ENCODE results near the gene ESPN.
A peak's percentile ranks its signal among the peaks of the same experiment; 100 is the strongest.
"Not testable (repeated sequence)": the region's sequence is repeated elsewhere in the genome, so short reads cannot be mapped to it uniquely, and the experiment has no call there.

Gene ESPN

GRCh38 chr1:6448749-6449631, 24.4 kb downstream of the ESPN start:
- no peak for DNase-seq

GRCh38 chr1:6450005-6450450, 25.5 kb downstream of the ESPN start:
- no peak for DNase-seq

GRCh38 chr1:6450486-6450885, 25.9 kb downstream of the ESPN start:
- not testable (repeated sequence) for DNase-seq

DNA sequence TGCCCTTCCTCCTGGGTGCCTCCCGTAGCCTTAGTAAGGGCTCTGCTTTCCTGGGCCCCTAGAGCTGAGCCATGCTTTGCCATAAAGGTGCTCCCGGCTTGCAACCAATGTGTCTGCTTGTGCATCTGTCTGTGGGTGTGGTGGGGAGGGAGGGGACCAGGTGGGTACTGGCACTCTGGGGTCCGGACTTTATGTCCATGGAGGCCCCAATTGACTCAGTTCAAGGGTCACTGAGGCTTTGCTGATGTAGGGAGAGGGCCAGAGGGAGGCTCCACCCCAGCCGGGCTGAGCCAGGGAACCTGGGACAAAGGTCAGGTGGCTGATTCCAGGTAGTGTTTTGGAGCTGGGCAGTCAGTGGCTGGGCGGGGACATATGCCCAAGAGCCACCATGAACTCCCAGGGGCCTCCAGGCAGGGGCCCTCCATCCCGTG, 26.4 kb downstream of the ESPN start:
- no peak for DNase-seq

DNA sequence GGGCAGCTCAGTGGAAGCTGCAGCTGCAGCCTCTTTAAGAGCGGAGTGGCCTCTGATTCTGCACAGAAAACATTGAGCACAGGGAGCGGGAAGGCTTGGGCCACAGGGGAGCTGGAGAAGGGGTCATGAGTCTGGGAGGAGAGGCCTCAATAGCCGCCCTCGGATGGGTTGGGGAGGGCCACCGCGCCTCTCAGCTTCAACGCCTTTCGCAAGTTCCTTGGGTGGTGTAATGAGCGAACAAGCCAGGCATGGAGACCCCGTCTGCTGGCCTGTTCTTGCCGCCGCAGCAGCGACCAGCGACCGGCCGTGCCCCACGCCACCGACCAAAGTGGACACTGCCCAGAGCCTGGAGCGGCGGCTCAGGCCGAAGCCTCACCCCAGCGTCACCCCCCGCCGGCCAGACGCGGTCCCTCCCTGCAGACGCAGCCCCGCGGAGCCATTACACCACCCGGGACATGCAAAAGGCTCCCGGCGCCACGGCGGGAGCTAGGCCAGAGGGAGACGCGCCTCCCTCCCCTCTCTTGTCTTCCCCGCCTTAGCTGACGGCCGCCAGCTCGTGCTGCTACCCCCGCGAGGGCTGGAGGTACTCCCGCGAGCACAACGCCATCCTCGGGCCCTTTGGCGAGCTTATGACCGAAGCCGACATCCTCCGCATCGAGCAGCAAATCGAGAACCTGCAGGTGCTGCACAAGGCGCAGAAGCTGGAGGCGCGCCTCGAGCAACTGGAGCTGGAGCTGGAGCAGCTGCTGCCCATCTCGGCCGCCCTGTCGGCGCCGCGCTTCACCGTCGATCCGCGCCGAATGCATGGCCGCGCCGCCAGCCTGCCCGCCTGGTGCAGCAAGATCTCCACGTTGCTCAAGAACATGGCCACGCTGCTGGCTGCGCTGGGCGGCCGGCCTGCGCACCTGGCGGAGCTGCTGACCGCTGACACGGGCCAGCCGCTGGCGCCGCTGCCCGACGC, 29.6 kb downstream of the ESPN start:
- not testable (repeated sequence) for DNase-seq

- peak in 1 of 2 experiments; percentile 34 for DNase-seq
Observed at GRCh38 chr1:6454856-6455751, 30.5 kb downstream of the ESPN start.

GRCh38 chr1:6455752-6456520, 31.4 kb downstream of the ESPN start:
- DNase-seq = not testable (repeated sequence)

GRCh38 chr1:6456800-6457466, 32.4 kb downstream of the ESPN start:
- DNase-seq = no peak

DNA sequence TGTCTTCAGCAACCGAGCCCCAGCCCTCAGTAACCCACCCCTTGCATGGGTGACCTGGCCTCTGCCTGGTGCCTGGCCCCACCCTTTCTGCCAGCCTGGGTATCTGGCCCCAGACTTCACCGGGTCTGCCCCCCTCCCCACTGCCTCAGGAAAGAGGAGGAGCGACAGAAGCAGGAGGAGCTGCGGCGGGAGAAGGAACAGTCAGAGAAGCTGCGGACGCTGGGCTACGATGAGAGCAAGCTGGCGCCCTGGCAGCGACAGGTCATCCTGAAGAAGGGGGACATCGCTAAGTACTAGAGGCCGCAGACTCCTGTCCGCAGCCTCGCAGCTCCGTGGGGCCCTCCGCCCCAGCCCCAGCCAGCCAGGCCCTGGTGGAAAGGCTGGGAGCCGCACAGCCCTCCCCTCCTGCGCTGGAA, 35.3 kb downstream of the ESPN start:
- peak in 1 of 2 experiments; percentile 55 for DNase-seq

DNA sequence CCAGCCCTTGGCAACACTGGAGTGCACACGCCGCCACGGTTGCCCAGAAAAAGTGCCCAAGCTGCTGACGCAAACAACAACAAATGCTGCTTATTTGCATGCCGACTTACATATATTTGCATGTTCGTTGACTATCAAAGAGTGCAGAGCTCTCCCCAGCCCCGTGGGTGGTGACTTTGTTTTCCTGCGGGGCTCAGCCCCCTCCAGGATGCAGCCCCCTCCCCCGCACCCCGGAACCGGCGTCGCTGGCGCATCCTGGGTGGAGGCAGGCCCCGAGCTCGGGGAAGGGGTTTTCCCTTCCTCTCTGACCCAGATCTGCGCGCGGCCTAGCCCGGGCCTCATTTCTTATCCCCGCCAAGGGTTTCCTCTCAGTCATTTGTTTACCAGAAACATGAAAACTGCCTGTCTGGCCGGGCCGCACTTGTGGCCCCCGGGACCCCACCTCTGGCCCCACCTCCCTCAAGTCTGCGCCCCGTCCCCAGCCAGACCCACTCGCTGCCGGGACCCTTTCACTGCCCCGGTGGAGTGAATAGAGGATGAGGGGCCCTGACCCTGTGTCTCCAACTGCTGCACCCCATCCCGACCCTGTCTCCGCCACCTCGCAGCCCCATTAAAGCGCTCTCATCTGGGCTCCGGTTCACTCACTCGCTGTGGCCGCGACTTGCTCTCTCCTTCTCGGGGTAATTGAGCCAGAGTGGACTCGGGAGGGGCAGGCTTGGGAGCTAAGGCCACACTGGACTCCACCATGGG, 35.9 kb downstream of the ESPN start:
- DNase-seq = peak; percentile 83 to 96

DNA sequence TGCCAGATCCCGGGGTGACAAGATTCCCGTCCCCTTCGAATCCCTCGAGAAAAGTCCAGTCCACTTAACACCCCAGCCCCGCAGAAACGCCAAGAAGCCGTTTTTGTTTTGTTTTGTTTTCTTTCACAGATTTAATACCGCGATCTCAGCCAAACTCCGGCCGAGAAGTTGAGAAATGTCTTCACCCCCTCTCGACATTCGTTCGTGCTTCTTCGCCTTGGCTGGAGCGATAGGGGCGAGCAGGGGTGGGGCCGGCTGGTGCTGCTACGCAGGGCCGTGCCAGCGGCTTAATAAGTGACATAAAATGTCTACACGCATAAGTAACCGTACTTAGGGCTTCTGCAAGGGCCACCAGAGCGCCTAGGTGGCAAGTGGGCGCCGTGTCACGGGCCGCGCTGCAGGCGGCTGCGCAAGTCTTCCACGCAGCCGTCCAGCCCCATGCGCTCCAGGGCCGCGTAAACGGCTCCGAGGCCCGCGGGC, 36.5 kb downstream of the ESPN start:
- no peak for DNase-seq

DNA sequence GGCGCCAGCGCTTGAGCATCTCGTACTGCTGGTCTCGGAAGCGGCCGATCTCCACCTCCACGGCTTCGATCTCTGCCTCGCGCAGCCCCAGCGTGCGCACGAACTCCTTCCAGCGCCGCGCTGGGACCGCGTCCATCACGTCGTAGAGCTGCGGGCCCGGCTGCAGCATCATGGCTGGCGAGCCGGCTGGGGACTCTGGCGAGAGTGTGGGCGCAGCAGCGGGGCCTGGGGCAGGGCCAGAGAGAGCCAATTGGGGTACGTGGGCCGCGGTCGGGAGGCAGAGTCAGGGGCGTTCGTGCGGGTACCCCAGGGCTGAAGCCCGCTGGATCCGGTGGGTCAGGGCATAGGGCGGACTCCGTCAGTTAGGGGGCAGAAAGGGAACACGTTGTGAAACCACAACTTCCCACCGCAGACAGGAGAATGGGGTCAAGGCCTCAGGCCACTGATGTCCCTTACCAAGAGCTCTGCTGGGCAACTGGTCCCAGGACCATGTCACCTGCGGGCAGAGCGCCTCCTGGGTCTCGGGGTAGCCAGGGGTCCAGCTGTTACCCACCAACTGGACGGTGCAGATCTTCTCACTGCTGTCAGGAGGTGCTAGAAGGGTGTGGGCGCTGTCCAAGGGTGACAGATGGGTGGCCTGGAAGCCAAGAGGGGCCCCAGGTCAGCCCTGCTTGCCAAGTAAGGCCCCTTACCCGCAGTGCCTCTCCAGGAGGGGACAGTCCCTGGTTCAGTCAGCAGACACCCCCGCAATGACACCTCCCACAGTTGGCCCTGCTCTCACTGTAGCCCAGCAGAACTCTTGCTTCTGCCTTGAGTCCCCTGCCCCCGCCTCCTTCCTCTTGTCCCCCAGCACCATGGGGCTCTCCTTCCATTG, 37.2 kb downstream of the ESPN start:
- peak in 1 of 2 experiments; percentile 50 for DNase-seq

DNA sequence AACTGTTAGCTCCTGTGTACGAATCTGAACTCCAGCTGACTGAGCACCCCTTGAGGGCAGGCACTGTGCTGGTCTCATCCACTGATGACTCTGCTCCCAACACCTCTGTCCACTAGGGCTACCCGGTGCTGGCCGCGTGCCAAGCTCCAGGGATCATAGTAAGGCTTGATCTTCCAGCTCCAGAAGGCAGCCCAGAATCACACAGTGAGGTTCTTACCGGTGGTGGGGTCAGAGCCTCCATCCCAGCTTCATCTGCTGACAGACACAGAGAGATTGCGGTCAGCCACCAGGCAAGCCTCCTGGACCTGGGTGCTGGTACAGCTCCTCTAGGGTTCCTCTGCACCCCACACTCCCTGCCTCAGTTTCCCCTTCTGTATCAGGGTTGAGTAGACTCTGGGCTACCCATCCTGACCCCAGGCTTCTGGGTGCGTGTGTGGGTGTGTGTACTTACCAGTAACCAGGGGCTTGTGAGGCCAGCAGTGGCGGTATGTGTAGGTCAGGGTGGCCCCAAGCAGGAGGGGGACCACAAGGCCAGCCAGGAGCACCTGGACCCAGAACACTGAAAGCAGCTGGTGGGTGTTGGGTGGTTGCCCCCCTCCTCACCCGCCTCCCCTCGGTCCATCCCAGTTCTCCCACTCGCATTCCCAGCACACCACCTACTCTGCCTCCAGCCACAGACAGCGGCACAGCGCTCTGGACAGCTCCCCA, 38.0 kb downstream of the ESPN start:
- DNase-seq = no peak

- DNase-seq = no peak
Observed at GRCh38 chr1:6463120-6463412, 38.5 kb downstream of the ESPN start.

GRCh38 chr1:6464514-6464836, 39.9 kb downstream of the ESPN start:
- peak; percentile 39 to 45 for DNase-seq

DNA sequence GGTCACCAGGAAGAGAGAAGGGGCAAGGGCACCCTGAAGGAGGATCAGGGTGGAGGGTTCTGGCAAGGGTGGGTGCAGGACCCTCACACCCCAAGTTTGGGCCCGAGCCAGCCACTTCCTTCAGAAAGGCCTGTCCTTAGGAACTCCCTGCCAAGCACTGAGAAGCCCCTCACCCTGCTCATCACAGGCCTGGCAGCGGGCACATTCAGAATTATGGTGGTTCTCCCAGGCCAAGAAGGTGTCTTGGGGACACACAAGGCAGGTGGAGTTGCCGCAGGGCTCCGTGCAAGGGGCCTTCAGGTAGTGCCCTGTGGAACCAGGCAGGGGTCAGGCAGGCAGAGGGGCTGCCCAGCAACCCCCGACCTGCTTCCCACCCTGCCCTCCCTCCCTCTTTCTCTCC, 40.3 kb downstream of the ESPN start:
- DNase-seq = no peak

- DNase-seq = peak; percentile 54
Observed at GRCh38 chr1:6465461-6466005, 41.0 kb downstream of the ESPN start.

DNA sequence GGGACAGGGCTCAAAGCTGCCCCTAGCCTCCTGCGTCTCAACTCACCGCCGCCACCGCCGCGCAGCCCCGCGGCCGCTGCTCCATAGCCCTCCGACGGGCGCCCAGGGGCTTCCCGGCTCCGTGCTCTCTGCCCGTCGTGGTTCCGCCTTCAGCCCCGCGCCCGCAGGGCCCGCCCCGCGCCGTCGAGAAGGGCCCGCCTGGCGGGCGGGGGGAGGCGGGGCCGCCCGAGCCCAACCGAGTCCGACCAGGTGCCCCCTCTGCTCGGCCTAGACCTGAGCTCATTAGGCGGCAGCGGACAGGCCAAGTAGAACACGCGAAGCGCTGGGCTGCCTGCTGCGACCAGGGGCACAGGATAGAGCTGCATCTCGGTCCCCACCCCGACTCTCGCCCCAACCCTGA, 41.4 kb downstream of the ESPN start, which contains the start of gene TNFRSF25:
TNFRSF25 (minus strand) TSS at position 151 of the 400 bp plus-strand sequence; CDS start at position 85, 66 bp downstream.
- DNase-seq = peak; percentile 69 to 72

All from stimulated activated CD4-positive, alpha-beta T cell treated with anti-CD3 and anti-CD28 coated beads, Interleukin-4, amount 100 ng/mL, for 4 hours (primary cell).